Daoy (cell line): ENCODE data around the gene LEPROT. TPM values are rescaled to one million over a fixed set of nuclear protein-coding genes. Genes with fewer than 3 reads are reported as not detected.

Experiments
- DNase-seq: peaks from one replicate; pipeline ENCODE4 v3.0.0-alpha.2; 2015; ENCODE audit warnings: low read depth
- total RNA-seq: library from RNA; depleted of rRNA; stranded (reverse); fragments of >200 nt; shearing (Covaris generic); gene quantifications from 2 replicates; pipeline ENCODE4 v1.2.3, GENCODE V29; 2014

LEPROT gene
- total RNA-seq, 1 experiment from 2014 or later, result 19.9 TPM

DNA sequence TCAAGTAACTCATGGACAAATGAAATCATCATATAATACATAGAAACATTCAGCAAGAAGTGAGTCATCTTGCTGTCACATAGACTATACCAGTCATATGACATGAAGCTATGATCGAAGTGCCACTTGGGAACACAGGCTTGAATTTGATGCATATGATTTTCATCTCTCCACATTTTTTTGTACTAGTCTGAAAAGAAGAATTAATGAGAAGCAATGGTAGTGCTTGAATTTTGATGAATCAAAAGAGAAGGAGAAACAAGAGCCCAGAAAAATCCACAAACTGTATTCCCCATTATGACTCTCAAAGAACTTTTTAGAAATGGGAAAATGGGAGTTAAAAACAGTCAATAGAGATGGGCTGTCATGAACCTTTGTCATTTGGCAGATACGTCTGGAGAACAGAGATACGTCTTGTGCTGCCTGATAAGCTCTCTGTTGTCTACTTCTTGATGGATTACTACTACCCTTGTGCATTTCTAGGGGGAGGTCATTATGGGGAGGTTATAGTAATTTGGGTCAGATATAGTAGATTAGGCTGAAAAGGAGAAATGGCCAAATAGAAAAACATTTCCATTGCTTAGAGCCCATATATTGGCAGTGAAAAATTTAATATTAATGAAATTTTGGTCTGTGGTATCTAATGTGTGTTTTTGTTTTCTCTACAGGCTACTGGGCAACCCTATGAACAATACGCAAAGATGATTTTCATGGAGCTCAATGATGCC, 8.0 kb upstream of the LEPROT start:
- no peak for DNase-seq

DNA sequence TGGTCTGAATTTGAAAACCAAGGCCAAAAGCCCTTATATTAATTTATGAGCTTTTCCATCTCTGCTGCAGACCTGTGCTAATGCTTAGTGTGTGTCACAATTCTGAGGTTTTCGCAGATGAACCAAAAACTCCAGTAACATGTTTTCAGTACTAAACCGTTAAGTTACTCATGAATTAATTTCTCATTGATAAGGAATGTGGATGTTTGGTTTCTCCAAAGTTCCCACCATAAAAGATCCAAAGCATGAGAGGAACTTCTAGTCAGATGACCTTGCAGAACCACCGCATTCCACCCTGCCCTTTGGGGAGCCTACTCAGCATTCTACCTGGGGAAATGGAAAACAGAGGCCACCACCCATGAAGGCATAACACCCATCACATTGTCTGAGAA, 7.5 kb upstream of the LEPROT start:
- no peak for DNase-seq

DNA sequence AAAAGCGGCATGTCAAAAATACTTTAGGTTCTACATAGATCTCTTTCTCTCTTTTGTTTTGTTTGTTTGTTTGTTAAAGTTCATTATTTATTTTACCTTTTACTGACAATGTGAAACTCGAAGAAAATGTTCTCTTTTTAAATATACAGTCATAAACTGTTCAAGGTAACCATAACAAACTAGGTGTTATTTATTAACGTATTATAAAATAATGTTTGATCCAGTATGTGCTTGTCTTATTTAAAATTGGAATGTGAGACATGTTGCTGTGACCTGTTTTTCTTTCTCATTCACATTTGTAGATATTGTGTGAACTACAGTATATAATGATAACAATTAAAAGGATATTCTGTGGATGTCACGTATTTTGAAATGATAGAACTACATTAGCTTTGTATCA, 5.9 kb upstream of the LEPROT start:
- DNase-seq, result no peak

DNA sequence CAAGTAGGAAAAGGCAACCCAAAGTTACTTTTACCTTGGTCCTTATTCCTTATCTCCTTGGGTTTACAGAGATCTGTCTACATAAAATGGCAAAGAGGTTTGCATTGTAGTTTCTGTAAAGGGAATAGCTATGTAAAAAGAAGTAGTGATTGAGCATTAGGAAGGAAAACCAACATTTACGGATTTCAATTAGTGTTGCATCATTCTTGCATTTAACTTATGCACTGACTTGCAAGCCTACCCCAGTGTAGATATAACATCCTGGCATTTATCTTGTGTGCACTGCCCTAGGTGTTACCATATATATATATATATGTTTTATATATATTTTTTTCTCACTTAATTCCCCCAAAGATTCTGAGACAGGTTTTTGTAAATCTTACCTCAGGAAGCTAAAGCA, 3.7 kb upstream of the LEPROT start:
- DNase-seq, result no peak

DNA sequence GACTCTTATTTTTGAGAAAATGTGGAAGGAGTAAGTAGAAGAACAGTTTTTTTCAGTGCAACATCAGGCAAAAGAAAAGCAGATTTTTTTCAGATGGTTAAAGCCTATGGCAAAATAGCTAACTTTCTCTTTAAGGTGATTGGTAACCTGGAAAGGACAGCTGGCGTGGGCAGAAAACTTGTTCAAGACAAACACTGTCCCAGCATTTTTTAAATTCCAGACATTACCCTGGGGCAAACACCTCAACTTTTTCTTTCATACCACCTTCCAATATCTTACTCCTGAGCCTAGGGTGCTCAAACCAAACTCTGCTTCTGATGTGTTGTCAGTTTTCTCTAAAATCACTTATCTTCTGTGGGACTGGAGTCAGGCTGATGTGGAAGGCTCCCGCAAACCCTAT, 2.7 kb upstream of the LEPROT start:
- no peak for DNase-seq

DNA sequence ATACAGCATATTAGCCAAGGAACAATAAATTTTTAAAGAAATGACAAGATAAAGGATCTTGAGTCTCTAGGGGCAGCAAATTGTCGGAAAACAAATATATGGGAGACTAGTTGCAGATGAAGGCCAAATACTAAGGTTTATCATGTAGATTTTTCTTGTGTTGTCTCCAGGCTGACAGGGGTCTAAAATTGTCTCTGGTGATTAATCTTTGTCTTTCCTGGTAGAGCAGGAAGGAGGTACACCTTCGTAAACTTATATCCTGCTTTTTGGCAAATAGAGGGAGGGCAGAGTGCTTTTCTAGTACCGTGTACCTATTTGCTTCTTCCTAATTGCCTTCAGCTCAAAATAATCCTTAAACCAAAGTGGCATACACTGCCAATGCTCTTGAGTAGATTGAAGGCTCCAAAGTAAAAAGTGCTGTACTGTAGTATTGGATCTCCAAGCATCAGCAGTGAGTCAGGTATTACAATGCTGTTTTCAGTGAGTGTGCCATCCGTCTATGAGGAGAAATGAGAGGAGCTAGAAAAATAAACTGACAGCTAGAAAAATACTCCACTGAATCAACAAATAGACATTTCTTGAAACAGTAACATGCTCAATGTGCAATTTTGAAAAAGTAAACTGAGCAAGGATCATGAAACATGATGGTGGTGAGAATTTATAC, 1.8 kb upstream of the LEPROT start:
- DNase-seq, result no peak

DNA sequence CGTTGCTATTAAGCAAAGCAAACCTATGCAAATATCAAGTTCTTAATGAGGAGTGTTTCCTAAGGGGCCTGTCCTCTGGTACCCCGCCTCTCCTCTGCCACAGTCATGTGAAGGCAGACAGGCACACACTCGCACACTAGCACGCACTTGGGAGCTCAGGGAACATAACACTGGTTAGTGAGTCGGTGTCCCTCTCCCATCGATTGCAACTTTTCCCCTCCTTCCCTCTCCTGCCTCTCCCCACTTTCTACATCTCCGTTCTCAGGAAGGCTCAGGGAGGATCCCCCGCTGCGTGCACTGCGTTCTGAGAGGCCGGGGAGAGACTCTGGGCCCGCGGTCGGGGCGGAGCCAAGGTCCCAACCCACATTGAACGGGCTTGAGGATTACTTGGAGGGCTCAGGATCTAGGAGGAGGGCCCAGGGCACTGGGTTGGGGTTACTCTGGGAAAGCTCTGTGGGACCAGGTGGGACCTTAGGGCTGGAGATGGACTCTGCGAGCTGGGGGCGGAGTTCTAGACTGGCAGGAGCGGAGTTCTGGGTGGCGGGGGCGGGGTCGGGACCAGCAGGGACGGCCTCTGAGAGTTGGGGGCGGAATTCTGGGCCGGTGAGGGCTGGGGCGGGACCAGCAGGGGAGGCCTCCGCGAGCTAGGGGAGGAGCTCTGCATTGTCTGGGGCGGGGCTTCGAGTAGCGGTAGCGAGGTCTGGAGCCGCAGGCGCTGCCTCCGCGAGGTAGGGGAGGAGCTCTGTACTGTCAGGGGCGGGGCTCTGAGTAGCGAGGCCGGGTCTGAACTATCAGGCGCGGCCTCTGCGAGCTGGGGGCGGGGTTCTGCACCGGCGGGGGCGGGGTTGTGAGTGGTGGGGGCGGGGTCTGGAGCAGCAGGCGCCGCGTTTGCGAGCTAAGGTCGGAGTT, 533 bp upstream of the LEPROT start:
- DNase-seq, result peak; percentile 99

DNA sequence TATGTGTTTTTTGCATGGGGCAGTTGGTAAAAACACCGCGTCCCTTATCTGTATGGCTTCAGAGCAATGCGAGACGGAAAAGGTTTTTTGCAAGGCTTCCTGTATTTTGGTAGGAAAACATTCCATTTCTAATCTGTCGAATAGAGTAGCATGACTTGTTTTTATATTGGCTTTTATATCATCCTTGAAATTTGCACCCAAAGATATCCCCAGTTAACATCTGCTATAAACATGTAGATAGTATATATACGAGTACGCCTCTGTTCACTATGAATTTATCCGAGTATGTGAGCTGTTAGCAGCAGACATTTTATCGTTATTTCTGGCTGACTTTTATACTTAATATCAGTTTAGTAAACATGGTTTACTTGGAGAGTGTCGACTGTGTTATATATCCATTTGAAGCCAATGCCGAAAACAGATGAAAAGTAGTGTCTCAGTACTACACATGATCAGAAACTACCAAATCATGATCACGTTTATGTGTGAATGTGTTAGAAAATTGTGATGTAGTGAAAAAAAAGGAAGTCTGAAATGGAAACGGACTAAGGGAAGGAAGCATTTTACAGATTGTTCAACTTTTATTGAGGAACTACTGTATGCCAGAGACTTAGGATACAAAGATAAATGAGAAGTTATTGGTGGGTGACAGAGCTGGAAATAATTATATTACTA, 1.0 kb downstream of the LEPROT start:
- DNase-seq, result no peak

DNA sequence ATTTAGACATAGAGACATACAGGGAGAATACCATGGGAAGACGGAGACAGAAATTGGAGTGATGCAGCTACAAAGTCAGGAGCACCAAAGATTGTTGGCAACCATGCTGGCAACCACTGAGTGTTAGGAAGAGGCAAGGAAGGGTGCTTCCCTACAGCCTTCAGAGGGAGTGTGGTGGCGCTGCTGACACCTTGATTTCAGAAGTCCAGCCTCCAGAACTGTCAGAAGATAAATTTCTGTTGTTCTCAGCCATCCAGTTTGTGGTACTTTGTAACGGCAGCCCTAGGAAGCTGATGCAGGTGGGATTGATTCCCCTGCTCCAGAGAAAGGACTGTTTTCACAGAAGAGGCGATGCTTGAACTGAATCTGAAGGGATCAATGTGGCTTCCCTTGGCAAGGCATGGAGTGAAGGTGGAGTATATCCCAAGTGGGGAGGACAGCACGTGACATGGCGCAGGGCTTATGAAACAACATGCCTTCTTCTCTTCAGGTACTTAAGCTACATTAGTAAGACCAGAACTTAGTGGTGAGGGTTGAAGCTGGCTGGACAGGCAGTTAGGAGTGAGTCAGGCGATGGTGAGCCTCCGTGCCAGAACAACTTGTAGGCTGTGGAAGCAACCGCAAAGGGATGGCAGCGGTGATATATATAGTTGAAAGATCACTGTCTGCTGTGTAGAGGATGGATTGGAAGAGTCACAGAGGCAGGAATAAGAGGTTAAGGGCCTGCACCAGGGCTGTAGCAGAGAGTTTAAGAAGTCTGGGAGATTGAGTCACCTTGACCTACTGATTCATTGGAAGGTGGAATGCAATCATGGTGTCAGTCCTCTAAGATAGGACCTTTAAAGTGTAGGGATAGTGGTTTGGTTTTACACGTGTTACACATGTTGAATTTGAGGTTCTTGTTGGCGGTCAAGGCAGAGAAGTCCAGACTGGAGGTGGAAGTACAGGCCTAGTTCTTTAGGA, 2.1 kb downstream of the LEPROT start:
- peak; percentile 87 for DNase-seq

DNA sequence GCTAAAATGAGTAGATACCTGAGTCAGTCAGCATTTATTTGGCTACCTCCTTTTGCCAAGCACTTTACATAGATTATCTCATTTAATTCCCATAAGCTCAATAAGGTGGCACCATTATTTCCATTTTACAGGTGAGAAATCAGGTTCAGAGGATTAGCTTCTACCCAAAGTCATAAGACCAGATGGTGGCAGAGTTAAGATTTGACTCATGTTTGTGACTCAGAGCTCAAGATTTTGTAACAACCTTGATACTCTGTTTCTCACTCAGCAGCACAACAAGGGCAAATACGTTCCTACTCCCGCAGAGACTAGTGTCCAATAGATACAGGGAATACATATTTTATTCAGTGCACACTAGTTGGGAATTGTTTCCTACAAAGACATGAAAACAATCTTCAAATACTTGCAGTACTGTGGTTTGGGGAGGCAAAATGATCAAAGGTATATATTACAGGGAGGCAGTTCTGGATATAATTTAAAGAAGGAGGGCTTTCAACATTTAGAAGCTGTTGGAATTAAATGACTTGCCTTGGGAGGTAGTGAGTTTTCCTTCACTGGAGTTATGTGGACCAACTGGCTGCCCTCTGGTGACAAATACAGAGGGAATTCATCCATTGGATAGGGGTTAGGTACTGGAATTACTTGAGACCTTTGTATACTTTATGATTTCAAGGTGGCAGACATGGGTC, 3.6 kb downstream of the LEPROT start:
- peak; percentile 77 for DNase-seq

DNA sequence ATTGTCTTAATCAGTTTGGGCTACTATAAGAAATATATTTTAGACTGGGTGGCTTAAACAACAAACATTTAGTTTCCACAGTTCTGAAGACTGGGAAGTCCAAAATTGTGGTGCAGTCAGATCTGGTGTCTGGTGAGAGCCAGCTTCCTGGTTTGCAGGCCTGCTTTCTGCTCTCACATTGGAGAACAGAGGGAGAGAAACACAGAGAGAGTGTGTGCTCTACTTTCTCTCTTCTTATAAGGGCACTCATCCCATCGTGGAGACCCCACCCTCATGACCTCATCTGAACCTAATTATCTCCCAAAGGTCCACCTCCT, 4.1 kb downstream of the LEPROT start:
- peak; percentile 13 for DNase-seq

DNA sequence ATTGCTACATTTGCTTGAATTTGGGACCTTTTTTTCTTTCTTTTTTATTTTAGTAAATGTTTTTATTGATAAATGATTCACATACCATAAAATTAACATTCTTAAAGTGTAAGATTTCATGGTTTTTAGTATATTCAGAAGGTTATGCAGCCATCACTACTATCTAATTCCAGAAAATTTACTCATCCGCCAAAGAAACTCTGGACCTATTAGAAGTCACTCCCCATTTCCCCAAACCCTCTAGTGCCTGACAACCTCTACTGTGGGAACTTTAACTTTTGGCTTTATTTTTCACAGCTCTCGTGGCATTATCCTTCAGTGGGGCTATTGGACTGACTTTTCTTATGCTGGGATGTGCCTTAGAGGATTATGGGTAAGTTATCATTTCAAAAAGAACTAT, 4.5 kb downstream of the LEPROT start:
- DNase-seq, result no peak

DNA sequence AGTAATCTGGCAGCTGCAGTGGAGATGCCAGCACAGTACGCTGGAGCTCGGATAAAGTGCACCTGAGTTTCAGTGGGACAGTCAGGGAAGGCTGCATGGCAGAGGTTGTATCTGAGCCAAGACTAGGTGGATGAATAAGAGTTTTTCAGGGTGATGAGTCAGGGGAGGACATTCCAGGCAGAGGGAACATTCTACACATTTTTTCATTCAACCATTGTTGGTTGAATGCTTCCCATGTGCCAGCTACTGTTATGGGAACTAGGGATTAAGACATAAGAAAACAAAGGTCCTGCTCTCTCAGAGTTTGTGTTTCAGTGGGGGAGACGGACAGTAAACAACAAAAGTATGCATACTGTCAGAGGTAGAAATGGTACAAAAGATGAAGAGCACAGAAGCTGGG, 5.2 kb downstream of the LEPROT start:
- DNase-seq, result peak; percentile 83

DNA sequence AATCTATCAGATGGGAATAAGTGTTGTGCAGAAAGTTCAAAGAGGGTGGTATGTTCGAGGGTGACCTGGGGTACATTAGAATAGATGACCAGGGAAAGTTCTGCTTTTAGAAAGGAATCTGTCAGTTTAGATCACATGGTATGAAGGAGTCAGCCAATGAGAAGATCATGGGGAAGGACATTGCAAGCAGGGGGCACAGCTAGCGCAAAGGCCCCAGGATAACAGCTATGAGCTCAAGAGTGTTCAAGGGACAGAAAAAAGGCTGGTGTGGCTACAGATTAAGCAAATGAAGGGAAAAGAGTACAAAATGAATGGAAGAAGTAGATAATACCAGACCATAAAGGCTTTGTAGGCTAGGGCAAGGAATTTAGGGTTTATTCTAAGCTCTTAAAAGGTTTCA, 8.6 kb downstream of the LEPROT start:
- no peak for DNase-seq

DNA sequence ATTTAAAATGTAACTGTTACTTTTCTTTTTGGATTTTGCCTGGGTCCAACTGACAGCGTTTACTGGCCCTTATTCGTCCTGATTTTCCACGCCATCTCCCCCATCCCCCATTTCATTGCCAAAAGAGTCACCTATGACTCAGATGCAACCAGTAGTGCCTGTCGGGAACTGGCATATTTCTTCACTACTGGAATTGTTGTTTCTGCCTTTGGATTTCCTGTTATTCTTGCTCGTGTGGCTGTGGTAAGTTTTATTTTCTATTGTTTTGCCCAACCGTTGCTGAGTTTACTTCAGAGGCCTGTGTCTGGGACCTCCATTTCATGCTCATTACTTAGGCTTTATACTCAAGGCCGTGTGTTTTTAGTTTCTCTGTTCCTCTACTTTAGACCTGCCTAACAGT, 9.3 kb downstream of the LEPROT start:
- DNase-seq, result peak; percentile 79

DNA sequence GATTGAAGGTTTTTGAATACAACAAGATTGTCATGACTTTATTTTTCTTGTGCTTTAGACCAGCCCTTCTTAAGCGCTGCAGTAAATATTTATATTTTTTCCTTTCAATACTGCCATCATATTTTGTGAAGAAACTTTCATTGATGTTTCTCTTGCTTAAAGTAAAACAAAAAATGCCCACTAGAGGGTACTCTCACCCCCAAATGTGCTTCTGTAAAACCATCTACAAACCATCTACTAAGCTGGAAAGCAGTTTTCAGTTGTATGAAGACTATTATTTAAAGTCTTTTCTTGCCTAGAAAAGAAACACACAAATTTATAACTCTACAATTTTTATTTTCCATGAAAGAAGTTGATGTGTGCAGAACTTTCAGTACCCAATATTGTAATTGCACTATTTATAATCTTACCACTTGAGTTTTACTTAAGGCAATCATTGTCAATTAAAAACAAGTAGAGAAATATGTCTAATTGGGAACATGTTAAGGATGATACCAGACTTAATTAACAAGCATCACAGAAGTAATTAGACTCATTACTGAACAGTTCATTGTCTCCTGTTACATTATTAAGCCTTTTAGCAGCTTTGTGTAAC, 10.7 kb downstream of the LEPROT start:
- DNase-seq, result peak; percentile 14

DNA sequence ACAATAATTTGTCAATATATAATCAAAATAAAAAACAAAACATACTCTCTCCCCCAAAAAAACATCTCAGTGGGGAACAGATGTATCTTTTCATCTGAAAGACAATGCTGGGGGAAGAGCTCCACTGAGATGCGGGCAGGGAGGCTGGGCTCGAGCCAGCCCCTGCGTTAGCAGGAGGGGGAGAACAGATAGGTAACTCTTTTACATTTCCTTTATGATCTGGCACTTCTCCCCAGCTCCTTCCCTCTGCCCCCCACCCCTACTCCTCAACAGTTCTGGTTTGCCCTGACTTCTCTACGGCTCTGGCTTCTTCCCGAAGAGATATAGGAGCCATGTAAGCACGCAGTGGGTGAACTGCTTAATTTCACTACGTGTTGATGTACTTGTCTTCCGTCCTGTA, 12.4 kb downstream of the LEPROT start:
- DNase-seq, result no peak

DNA sequence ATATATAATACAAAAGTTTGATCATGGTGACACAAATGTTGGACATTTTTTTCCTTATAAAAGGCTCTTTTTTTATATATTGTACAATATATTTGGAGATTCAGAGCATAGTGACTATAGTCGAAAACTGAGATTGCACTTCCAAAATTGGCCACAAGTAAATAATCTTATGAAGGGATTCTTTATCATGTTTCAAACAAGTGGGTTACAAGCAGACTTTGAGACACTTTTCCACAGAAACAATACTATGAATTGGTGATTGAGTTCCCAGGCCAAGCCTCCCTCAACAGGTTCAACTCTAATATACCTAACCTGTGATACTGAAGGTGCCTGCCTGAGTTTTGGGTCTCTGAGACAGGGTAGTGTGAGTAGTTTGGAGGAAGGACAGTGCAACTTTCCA, 13.8 kb downstream of the LEPROT start:
- DNase-seq, result no peak

DNA sequence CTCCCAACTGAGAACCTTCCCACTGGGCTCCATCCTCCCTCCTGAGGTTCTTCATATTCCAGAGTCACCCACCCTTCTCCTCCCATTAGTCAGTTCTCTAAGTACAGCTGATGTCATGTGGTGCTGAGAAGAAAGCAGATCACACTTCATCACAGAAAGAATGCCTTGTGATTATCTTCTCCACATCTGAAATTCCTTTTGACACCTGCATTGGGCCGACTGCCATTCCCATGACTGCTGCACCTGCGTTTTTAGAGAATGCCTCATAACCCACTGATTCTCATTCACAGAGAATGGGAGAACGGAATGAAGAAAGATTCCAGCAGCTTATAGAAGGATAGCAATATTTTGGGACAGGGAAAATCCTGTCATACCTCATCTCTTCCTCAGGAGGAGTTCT, 14.3 kb downstream of the LEPROT start:
- no peak for DNase-seq

DNA sequence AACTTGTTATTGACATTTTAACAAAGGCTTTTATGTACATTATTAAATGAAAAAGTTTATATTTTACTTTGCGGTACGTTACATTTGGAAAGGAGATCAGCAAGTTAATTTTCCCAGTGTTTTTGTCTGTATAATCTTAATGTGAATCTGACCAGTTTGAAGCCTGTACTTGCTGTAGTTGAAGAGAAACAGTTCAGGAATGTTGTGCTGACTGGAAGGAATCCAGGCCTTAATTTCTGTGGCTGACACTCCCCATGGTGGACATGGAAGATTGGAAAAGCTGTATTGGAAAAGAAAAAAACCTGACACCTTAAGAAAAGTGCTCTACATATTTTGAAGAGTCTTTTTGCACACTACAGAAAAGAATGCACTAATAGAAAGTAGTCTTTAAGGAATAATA, 15.5 kb downstream of the LEPROT start:
- no peak for DNase-seq
